Hepatocyte (in vitro differentiated cells): Measurements from ENCODE around the gene RFX4.

Experiments used
- CTCF ChIP-seq: fragments of 200-600 bp; sonication (generic); IDR thresholded peaks from 2 replicates; pipeline ENCODE4 v1.5.1; 2016; ENCODE audit warnings: antibody characterized with exemption, mild to moderate bottlenecking; ENCODE audit not compliant: poor library complexity
- EZH2 ChIP-seq: fragments of 200-600 bp; sonication (generic); IDR thresholded peaks from 2 replicates; pipeline ENCODE4 v1.6.1; 2016; ENCODE audit warnings: antibody characterized with exemption, mild to moderate bottlenecking, borderline replicate concordance
- EZH2phosphoT487 ChIP-seq: fragments of 200-600 bp; sonication (generic); IDR thresholded peaks from one replicate; pipeline ENCODE4 v1.6.1; 2018; ENCODE audit warnings: antibody characterized with exemption, mild to moderate bottlenecking, low read depth, moderate library complexity; ENCODE audit not compliant: unreplicated experiment, severe bottlenecking

- TF ChIP-seq CTCF (no peak), EZH2 (no peak), EZH2phosphoT487 (no peak)
Observed at GRCh38 chr12:106652510-106653015, 69.8 kb downstream of the RFX4 start.
